ENCODE data around the gene CSNK2A3. TPM values are rescaled to one million over a fixed set of nuclear protein-coding genes. Genes with fewer than 3 reads are reported as not detected.

CSNK2A3 gene
- total and polyA plus RNA-seq, 2 of the 13 experiments (the other 11 are each of a cell fraction or from before 2014, with no cell fraction given): 1.7 to 3.5 TPM

- no peak for TF ChIP-seq ZHX2 (IDR thresholded peaks at IDR 0.05; ENCODE audit: low read depth)
- TF ChIP-seq ZHX2 (CRISPR knock-in tag; IDR thresholded peaks at IDR 0.05; ENCODE audit: borderline replicate concordance): no peak
- no peak for TF ChIP-seq HCFC1 (IDR thresholded peaks at IDR 0.05; ENCODE audit: low read depth, low read length)
- no peak for TF ChIP-seq ZSCAN20 (CRISPR knock-in tag; IDR thresholded peaks at IDR 0.05; ENCODE audit: borderline replicate concordance)
- no peak for TF ChIP-seq GFI1 (CRISPR knock-in tag; IDR thresholded peaks at IDR 0.05; ENCODE audit: borderline replicate concordance)
Measured at GRCh38 chr11:11370962-11371303, 17.9 kb upstream of the CSNK2A3 start (continued).

- no peak for ATAC-seq
- no peak for TF ChIP-seq ZNF772 (CRISPR knock-in tag; IDR thresholded peaks at IDR 0.05)
- no peak for TF ChIP-seq SAFB2 (CRISPR knock-in tag; IDR thresholded peaks at IDR 0.05; ENCODE audit: borderline replicate concordance, low read depth)
- TF ChIP-seq ZUFSP (CRISPR knock-in tag; IDR thresholded peaks at IDR 0.05; ENCODE audit: borderline replicate concordance): no peak
- TF ChIP-seq ZBTB39 (CRISPR knock-in tag; IDR thresholded peaks at IDR 0.05): no peak
- no peak for TF ChIP-seq GTF2F1 (IDR thresholded peaks at IDR 0.05; ENCODE audit: low read length)
Measured at GRCh38 chr11:11370255-11370961, 17.4 kb upstream of the CSNK2A3 start.

More at GRCh38 chr11:11370255-11370961, 17.4 kb upstream of the CSNK2A3 start:
- H3K27ac ChIP-seq (ENCODE audit: extremely low read length, insufficient read depth, low read length): no peak overlapping the region
- H3K4me2 ChIP-seq (ENCODE audit: low read depth, low read length): no peak overlapping the region
- 20% methylated on average over 8 of the region's 8 CpGs for WGBS (ENCODE audit: low lambda C conversion rate)
- in situ Hi-C loops (cut with HindIII; ENCODE audit: extremely low pct_ligation_motif_present, low pct_unique_long_range_greater_than_20kb): no loop called here
- FAIRE-seq: no peak
- H2AFZ ChIP-seq (ENCODE audit: low read length): no peak overlapping the region
- H3K9me3 ChIP-seq (ENCODE audit: low read length): no peaks in the 10 kb centered on the region
- H3K4me3 ChIP-seq (replicated peaks in 1 of 3; ENCODE audit: insufficient read depth in 1 of 3, low read depth in 2 of 3, low read length in 3 of 3): no peak overlapping the region
- no peak for DNase-seq (ENCODE audit: low spot score)
- no peaks in the 10 kb centered on the region for H3K79me2 ChIP-seq (ENCODE audit: insufficient read depth, low read length)
- no peaks in the 10 kb centered on the region for H3K4me1 ChIP-seq (ENCODE audit: insufficient read depth, low read length)
- no peaks in the 10 kb centered on the region for H4K20me1 ChIP-seq (ENCODE audit: insufficient read depth, low read length)
- intact Hi-C loops (cut with micrococcal nuclease; ENCODE audit: unreplicated experiment): no loop called here
- ChIA-PET POLR2A (no interaction called here), CTCF (ENCODE audit: low intra/inter-chr PET ratio, low total read pairs) (no interaction called here)
- H3K9ac ChIP-seq (ENCODE audit: insufficient read depth, low read depth, low read length): no peak overlapping the region
- BruUV-seq (replicated peaks): no TSS peak
- peaks cover 0 to 2% of the 10 kb centered on the region in 2 experiments; a peak in 2 of 5 replicates for H3K27me3 ChIP-seq (ENCODE audit: control insufficient read depth in 1 of 2, insufficient read depth in 2 of 2, low read length in 2 of 2)
- H3K36me3 ChIP-seq (replicated peaks in 1 of 2; ENCODE audit: control insufficient read depth in 1 of 2, insufficient read depth in 2 of 2, low read length in 2 of 2): no peaks in the 10 kb centered on the region

All from HepG2 (cell line).